Right lobe of liver (tissue), 6 donors: ENCODE data around the gene COL23A1. TPM values are rescaled to one million over a fixed set of nuclear protein-coding genes. Genes with fewer than 3 reads are reported as not detected.

Experiments used
- ATAC-seq, 4 donors: fragments of 200-7000 bp; cut with Tn5 transposase; one replicate each; pipeline ENCODE4 v1.9.1; 2020; ENCODE audit warnings: mild to moderate bottlenecking in 4 of 4, moderate library complexity in 4 of 4
- DNase-seq, 3 donors: peaks; one replicate each; pipeline ENCODE4 v3.0.0-alpha.2; 2020
- H3K27ac ChIP-seq, 3 donors: fragments of 200-600 bp; one replicate each; pipeline ENCODE4 v1.8.0; 2022
- H3K27me3 ChIP-seq, 2 donors: fragments of 200-600 bp; one replicate each; pipeline ENCODE4 v1.8.0; 2022
- H3K36me3 ChIP-seq, 4 donors: fragments of 200-600 bp; sonication (generic) in 1 of 4; one replicate each; pipeline versions ENCODE4 v1.5.1 to v1.8.0; 2017 to 2022; ENCODE audit warnings: control low read depth in 1 of 4
- H3K4me1 ChIP-seq, 4 donors: fragments of 200-600 bp; sonication (generic) in 1 of 4; one replicate each; pipeline versions ENCODE4 v1.5.1 to v1.8.0; 2017 to 2022; ENCODE audit warnings: control low read depth in 1 of 4
- H3K4me3 ChIP-seq, 3 donors: fragments of 200-600 bp; one replicate each; pipeline ENCODE4 v1.8.0; 2022
- H3K9me3 ChIP-seq, 4 donors: fragments of 200-600 bp; sonication (generic) in 1 of 4; one replicate each; pipeline versions ENCODE4 v1.5.1 to v1.8.0; 2017 to 2022; ENCODE audit warnings: control low read depth in 1 of 4
- CTCF ChIP-seq, 4 donors: fragments of 200-600 bp in 3 of 4; fragments of 450-650 bp in 1 of 4; IDR thresholded peaks; one replicate each; pipeline versions ENCODE4 v1.5.1 to v1.8.0; 2016 to 2022; ENCODE audit warnings: antibody characterized with exemption in 4 of 4, mild to moderate bottlenecking in 2 of 4
- POLR2A ChIP-seq: fragments of 450-650 bp; IDR thresholded peaks from one replicate; pipeline ENCODE4 v1.6.1; 2017; ENCODE audit warnings: antibody characterized with exemption, mild to moderate bottlenecking
- WGBS: methylation state at CpG from one replicate; pipeline ENCODE4 v1.1.6; 2018; ENCODE audit warnings: low coverage, low lambda C conversion rate; ENCODE audit not compliant: insufficient coverage; ENCODE audit errors: missing lambda C conversion rate; 5-methylcytosine and 5-hydroxymethylcytosine counted together
- intact Hi-C, 2 donors: fragments of 100-400 bp; cut with DNase I; formaldehyde crosslinking; loops; one replicate each; pipeline versions ENCODE4 v1.11.2 to v1.14.1; 2022
- total RNA-seq, 6 experiments: library from RNA; depleted of rRNA in 2 of 6; stranded (reverse); fragments of >200 nt in 2 of 6; fragmentation: NEBNext Ultra II Directional in 3 of 6; extraction: Animal tissue kit (Norgen Biotek cat#: 25700) in 3 of 6; gene quantifications; one replicate each; pipeline versions ENCODE4 v1.1.0 to v1.2.4, GENCODE V29; 2016 to 2023
- donor health status: DM: no; HTN: yes; CAD: no.
- donor health status: DM: no; HTN: no; CAD: no.
- donor health status: DM: no; HTN: no; CAD: no.
- donor health status: DM: no; HTN: yes; CAD: no.
- donor health status: DM: no; HTN: yes; CAD: no.

COL23A1 gene
- total RNA-seq, 6 experiments from 2014 or later = 0.25 to 1.2 (median 0.50) TPM

- no peaks in the 10 kb centered on the region for H3K27me3 ChIP-seq
- TF ChIP-seq CTCF (IDR thresholded peaks at IDR 0.05) (no peak), POLR2A (no peak)
Observed at GRCh38 chr5:178383301-178383918, 206.8 kb downstream of the COL23A1 start.

GRCh38 chr5:178382754-178383164 is 207.4 kb downstream of the COL23A1 start:
- DNase-seq (no peak), ATAC-seq (no peak)
- Histone ChIP-seq H3K9me3 (no peaks in the 10 kb centered on the region), H3K27ac (no peak overlapping the region), H3K4me1 (no peaks in the 10 kb centered on the region), H3K27me3 (no peaks in the 10 kb centered on the region), H3K4me3 (no peak overlapping the region), H3K36me3 (no peaks in the 10 kb centered on the region)
- intact Hi-C loops = no loop called here
- no peak for TF ChIP-seq CTCF (IDR thresholded peaks at IDR 0.05)
- 40% methylated on average over 1 of the region's 8 CpGs for WGBS

More at GRCh38 chr5:178383301-178383918, 206.8 kb downstream of the COL23A1 start:
- no peak overlapping the region for H3K27ac ChIP-seq
- H3K4me1 ChIP-seq = no peaks in the 10 kb centered on the region
- ATAC-seq = no peak
- H3K4me3 ChIP-seq = no peak overlapping the region
- DNase-seq = no peak
- 80% methylated on average over 5 of the region's 13 CpGs for WGBS
- H3K36me3 ChIP-seq = no peaks in the 10 kb centered on the region
- intact Hi-C loops = no loop called here
- no peaks in the 10 kb centered on the region for H3K9me3 ChIP-seq

- no peaks in the 10 kb centered on the region for H3K9me3 ChIP-seq
- TF ChIP-seq CTCF (IDR thresholded peaks at IDR 0.05) (no peak), POLR2A (no peak)
- H3K4me3 ChIP-seq = no peak overlapping the region
- no peaks in the 10 kb centered on the region for H3K27me3 ChIP-seq
- no peaks in the 10 kb centered on the region for H3K4me1 ChIP-seq
- no peak overlapping the region for H3K27ac ChIP-seq
- 76% methylated on average over 7 of the region's 17 CpGs for WGBS
- DNase-seq (no peak), ATAC-seq (no peak)
- intact Hi-C loops = no loop called here
- no peaks in the 10 kb centered on the region for H3K36me3 ChIP-seq
Observed at GRCh38 chr5:178381921-178382695, 208.1 kb downstream of the COL23A1 start.

GRCh38 chr5:178381206-178381605 is 209.0 kb downstream of the COL23A1 start:
- no peaks in the 10 kb centered on the region for H3K27me3 ChIP-seq
- no peaks in the 10 kb centered on the region for H3K36me3 ChIP-seq
- no peak overlapping the region for H3K27ac ChIP-seq
- WGBS = 78% methylated on average over 3 of the region's 8 CpGs
- DNase-seq = no peak
- no peaks in the 10 kb centered on the region for H3K9me3 ChIP-seq
- no peaks in the 10 kb centered on the region for H3K4me1 ChIP-seq
- TF ChIP-seq POLR2A = no peak
- TF ChIP-seq CTCF (IDR thresholded peaks at IDR 0.05) = no peak
- intact Hi-C loops = no loop called here
- no peak for ATAC-seq
- no peak overlapping the region for H3K4me3 ChIP-seq
